GM12872 (cell line): Measurements from ENCODE around the gene LY6G5B.

ENCODE experiments used
- CTCF ChIP-seq: IDR thresholded peaks from 3 replicates; pipeline ENCODE4 v1.5.1; 2011; ENCODE audit warnings: low read depth, mild to moderate bottlenecking, low read length, moderate library complexity; ENCODE audit not compliant: insufficient read depth

The LY6G5B gene

DNA sequence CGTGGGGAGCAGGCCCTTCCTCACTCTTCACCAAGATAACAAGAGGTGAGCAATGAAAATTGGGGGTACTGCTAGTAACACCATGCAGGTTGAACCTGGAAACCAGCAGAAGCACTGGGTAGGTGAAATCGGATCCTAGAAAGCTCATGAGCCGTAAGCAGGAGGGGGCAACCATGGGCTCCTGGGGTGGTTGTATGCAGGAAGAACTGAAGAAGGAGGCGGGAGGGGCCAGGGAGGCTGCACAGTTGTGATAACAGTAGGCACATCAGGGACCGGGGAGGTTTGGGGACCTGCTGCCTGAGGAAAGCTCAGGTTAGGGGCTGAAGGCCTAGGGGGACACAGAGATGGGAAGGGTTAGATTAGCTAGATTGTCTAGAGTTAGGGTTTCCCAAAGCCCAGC lies 16.7 kb downstream of the LY6G5B start:
- TF ChIP-seq CTCF = no peak

DNA sequence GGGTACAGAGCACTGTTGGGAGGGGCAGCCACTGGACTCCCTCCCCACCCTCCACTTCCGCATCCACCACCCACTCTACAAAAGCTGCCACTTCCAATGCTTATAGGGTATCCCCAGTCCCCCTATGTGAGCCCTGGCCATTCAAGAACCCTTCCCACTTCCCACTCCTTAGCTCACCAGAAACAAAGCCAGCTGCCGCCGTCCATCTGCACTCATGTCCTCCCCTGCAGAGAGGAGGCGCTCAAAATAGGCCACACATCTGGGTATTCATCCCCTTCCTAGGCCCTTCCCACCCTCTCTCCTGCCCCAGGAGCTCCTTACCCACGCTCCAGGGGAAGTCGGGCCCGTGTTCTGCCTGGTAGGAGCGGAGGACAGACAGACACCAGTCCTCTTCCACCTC lies 17.5 kb downstream of the LY6G5B start:
- no peak for TF ChIP-seq CTCF

- no peak for TF ChIP-seq CTCF
Measured at GRCh38 chr6:31687860-31688693, 18.3 kb downstream of the LY6G5B start.

DNA sequence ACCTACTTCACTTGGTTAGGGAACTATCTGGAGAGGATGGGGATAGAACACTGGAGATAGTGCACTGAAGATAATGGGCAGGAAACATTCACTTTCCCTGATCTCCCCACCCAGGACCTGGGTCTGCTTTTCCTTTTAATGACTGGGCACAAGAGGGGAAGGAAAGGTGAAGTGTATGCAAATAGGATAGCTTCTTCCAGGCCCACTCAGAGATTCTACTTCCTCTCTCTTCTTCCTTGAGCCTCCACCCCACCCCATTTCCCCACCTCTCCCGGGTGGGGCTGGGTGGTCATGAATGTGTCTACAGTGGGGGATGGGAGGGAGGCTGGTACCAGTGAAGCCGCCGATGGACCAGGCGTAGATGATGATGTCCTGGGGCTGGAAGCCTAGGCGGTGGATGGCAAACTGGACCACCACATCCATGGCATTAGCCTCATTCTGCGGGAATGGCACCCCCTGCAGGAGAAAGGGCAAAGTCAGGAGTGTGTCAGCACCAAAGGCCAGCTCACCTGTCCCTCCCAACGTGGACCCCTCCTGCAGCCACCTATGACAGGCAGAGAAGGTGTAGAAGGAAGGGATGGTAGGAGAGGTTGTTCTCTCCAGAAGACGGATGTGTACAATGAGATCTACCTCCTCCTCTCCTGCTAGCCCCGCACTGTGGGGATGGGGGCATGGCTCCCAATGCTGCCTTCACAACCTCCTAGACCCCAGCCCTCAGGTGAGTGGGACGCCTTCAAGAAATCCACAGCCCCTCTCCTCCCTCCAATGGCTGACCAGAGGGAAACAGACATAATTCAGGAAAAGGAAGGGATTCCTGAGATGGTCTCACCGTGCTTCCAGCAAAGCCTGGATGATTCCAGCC lies 19.7 kb downstream of the LY6G5B start:
- peak; percentile 58 for TF ChIP-seq CTCF

GRCh38 chr6:31690231-31691077 lies 20.7 kb downstream of the LY6G5B start:
- no peak for TF ChIP-seq CTCF

DNA sequence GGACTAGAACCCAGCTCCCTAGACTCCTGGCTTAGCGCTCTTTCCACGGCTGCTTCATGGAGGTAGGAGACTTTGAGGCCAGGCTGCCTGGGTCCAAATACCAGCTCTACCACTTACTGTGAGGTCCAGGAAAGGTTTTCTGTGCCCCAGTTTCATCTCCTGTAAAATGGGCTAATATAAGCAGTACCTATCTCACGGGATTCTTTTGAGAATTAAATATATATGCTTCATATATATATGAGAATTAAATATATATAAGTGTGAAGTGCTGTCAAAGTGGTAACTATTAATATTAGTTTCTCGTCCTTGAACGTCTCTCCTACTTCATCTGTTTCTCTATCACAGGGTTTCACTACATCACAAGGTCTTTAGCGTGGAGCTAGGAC lies 21.3 kb downstream of the LY6G5B start:
- TF ChIP-seq CTCF = no peak

DNA sequence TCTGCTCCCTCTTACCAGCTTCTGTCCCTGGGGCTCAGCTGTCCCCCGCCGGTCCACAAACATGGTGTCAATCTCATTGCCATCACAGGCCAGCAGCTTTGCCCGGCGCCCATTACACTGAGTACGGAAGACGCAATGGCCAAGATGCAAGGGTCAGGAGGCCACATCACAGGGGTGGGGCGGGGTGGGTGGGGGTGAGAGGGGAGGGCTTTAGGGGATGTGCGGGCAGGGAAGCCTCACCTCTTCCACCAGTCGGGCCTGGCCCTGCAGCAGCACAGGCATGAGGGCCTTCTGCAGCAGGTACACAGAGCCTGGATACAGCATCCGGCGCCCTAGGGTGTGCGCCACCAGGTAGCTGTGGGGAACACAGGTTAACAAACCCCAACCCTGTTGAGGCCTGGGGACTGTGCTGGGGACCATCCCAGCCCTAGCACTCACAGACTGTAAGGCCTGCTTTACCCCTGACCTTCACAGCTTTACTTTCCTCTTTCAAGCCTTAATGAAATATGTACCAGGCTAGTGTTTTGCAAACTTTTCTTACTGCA lies 21.9 kb downstream of the LY6G5B start:
- no peak for TF ChIP-seq CTCF
